K562 (cell line): ENCODE data around the gene MATCAP1. TPM values are rescaled to one million over a fixed set of nuclear protein-coding genes. Genes with fewer than 3 reads are reported as not detected.

ENCODE experiments used
- FOXA3 ChIP-seq, 2 experiments: fragments of 450-650 bp in 1 of 2; sonication (generic) in 1 of 2; formaldehyde crosslinking; IDR thresholded peaks in 1 of 2; conservative IDR thresholded peaks in 1 of 2; 2 replicates each; pipeline versions ENCODE4 v1.4.0 to v1.8.0; 2020 to 2022; ENCODE audit warnings: mild to moderate bottlenecking in 2 of 2, missing genetic modification reagents in 1 of 2
- FOXP4 ChIP-seq: sonication (generic); formaldehyde crosslinking; IDR thresholded peaks from 2 replicates; pipeline ENCODE4 v1.8.0; 2022; ENCODE audit warnings: mild to moderate bottlenecking, missing genetic modification reagents, borderline replicate concordance
- MYNN ChIP-seq, 2 experiments: sonication (generic); formaldehyde crosslinking in 1 of 2; IDR thresholded peaks; 2 replicates each; pipeline versions ENCODE4 v1.5.0 to v1.6.1; 2016 to 2020; ENCODE audit warnings: antibody characterized with exemption in 1 of 2, missing genetic modification reagents in 1 of 2
- NR2F6 ChIP-seq: fragments of 450-650 bp; formaldehyde crosslinking; IDR thresholded peaks from 2 replicates; pipeline ENCODE4 v1.4.0; 2020; ENCODE audit warnings: mild to moderate bottlenecking
- TOE1 ChIP-seq, 2 experiments: fragments of 450-650 bp in 1 of 2; sonication (generic) in 1 of 2; formaldehyde crosslinking in 1 of 2; IDR thresholded peaks; 2 replicates each; pipeline versions ENCODE4 v1.7.1 to v1.8.0; 2016 to 2022; ENCODE audit warnings: borderline replicate concordance in 2 of 2, mild to moderate bottlenecking in 2 of 2, antibody characterized with exemption in 1 of 2, inconsistent platforms in 1 of 2, low read depth in 1 of 2, missing genetic modification reagents in 1 of 2, moderate library complexity in 1 of 2
- ZNF140 ChIP-seq: fragments of 250-450 bp; sonication (Bioruptor Pico); IDR thresholded peaks from 2 replicates; pipeline ENCODE4 v1.8.0; 2021; ENCODE audit warnings: moderate library complexity, mild to moderate bottlenecking, inconsistent platforms
- ZNF512 ChIP-seq: IDR thresholded peaks from 2 replicates; pipeline ENCODE4 v1.6.1; 2016; ENCODE audit warnings: missing genetic modification characterization, missing compliant biosample characterization
- polyA plus RNA-seq, 8 experiments: library from polyadenylated mRNA; depleted of rRNA in 4 of 8; stranded (reverse) in 5 of 8; unstranded in 3 of 8; fragments of >200 nt; fragmentation: Nextera tagmentation in 2 of 8; fragmentation: Illumina TruSeq in 1 of 8; extraction: Ambion mirVana in 2 of 8; extraction: Trizol in 1 of 8; gene quantifications; 2 replicates each; pipeline versions ENCODE4 v1.2.1 to v1.2.3, GENCODE V29; 2011 to 2014; ENCODE audit warnings: inconsistent platforms in 1 of 8, missing spikeins in 1 of 8
- total RNA-seq, 7 experiments: library from RNA; depleted of rRNA in 6 of 7; stranded (reverse); fragments of >200 nt in 6 of 7; fragmentation: Illumina TruSeq in 2 of 7; extraction: Trizol in 2 of 7; gene quantifications; 2 replicates each; pipeline versions ENCODE4 v1.2.1 to v1.2.3, GENCODE V29; 2011 to 2021; ENCODE audit warnings: low replicate concordance in 1 of 7
- TF ChIP-seq, protein P1 (sequence below), 2 experiments: fragments of 450-650 bp; IDR thresholded peaks; 2 replicates each; pipeline ENCODE4 v1.6.1; 2016; ENCODE audit warnings: mild to moderate bottlenecking in 2 of 2, borderline replicate concordance in 1 of 2, low read depth in 1 of 2, moderate library complexity in 1 of 2

Gene MATCAP1
- total and polyA plus RNA-seq, 9 of the 15 experiments (the other 6 are each of a cell fraction or from before 2014, with no cell fraction given) = 3.4 to 20.5 (median 10.3) TPM

DNA sequence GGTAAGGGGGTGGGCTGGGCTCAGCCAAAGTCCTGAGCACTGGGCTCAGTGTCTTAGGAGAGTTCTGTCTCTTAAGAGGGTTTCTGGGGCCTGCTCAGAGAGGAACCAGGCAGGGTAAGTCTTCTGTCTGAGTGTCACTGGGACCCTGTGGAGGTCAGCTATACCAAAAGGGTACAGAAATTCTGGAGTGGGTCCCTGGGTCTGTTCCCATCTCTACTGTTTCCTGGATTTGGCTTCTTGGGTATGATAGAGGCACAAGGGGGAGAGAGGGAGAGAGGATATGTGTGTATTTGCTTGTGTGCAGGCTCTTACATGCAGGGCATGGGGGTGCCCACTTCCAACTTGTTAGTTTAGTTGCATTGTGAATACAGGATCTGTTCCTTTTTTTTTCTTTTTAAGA is 9.8 kb upstream of the MATCAP1 start (continued):
- TF ChIP-seq, protein P1, sequence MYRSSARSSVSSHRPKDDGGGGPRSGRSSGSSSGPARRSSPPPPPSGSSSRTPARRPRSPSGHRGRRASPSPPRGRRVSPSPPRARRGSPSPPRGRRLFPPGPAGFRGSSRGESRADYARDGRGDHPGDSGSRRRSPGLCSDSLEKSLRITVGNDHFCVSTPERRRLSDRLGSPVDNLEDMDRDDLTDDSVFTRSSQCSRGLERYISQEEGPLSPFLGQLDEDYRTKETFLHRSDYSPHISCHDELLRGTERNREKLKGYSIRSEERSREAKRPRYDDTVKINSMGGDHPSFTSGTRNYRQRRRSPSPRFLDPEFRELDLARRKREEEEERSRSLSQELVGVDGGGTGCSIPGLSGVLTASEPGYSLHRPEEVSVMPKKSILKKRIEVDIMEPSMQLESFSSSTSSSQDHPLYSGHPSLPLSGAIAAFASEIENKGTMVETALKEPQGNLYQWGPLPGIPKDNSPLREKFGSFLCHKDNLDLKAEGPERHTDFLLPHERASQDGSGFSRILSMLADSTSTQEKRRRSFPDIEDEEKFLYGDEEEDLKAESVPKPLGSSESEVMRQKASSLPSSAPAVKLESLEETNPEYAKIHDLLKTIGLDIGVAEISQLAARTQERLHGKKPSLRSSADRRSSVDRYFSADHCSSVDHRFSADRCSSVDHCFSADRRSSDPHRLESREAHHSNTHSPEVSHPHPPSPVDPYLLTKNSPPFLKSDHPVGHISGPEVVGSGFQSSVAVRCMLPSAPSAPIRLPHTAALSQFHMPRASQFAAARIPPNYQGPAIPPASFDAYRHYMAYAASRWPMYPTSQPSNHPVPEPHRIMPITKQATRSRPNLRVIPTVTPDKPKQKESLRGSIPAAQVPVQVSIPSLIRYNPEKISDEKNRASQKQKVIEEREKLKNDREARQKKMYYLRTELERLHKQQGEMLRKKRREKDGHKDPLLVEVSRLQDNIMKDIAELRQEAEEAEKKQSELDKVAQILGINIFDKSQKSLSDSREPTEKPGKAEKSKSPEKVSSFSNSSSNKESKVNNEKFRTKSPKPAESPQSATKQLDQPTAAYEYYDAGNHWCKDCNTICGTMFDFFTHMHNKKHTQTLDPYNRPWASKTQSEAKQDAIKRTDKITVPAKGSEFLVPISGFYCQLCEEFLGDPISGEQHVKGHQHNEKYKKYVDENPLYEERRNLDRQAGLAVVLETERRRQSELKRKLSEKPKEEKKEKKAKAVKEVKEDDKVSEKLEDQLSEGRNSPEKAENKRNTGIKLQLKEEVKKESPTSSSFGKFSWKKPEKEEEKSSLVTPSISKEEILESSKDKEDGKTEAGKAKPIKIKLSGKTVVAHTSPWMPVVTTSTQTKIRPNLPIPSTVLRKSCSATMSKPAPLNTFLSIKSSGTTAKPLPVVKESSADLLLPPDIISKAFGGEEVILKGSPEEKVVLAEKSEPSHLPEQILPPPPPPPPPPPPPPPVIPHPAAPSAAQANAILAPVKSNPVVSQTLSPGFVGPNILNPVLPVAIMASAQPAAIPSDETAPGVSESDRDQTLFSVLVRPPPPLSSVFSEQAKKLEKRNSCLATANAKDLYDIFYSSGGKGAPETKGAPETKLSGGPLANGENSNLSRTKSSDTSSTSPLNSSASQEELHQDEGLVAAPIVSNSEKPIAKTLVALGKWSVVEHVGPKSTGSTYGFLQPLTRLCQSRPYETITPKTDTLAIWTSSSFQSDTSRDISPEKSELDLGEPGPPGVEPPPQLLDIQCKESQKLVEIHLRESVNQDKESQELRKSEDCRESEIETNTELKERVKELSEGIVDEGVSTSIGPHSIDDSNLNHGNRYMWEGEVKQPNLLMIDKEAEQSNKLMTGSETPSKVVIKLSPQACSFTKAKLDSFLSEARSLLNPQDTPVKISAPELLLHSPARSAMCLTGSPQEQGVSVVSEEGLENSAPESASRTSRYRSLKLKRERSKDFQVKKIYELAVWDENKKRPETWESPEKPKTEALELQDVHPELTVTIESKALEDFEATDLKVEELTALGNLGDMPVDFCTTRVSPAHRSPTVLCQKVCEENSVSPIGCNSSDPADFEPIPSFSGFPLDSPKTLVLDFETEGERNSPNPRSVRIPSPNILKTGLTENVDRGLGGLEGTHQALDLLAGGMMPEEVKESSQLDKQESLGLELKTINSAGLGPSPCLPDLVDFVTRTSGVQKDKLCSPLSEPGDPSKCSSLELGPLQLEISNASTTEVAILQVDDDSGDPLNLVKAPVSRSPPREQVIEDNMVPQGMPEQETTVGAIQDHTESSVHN (IDR thresholded peaks at IDR 0.05; ENCODE audit: borderline replicate concordance in 1 of 2, low read depth in 1 of 2) = no peak
- no peak for TF ChIP-seq FOXA3 (CRISPR knock-in tag; conservative IDR thresholded peaks at IDR 0.05 in 1 of 2, IDR thresholded peaks at IDR 0.05 in 1 of 2)
- no peak for TF ChIP-seq MYNN (IDR thresholded peaks at IDR 0.05)
- no peak for TF ChIP-seq MYNN (CRISPR knock-in tag; IDR thresholded peaks at IDR 0.05)
- TF ChIP-seq NR2F6 (CRISPR knock-in tag) = no peak
- TF ChIP-seq ZNF512 (tag) = no peak
- no peak for TF ChIP-seq ZNF140 (CRISPR knock-in tag)
- no peak for TF ChIP-seq FOXP4 (CRISPR knock-in tag)
- no peak for TF ChIP-seq TOE1 (IDR thresholded peaks at IDR 0.05; ENCODE audit: borderline replicate concordance)
- TF ChIP-seq TOE1 (CRISPR knock-in tag; IDR thresholded peaks at IDR 0.05; ENCODE audit: borderline replicate concordance, low read depth) = no peak
